C4-2B (cell line): ENCODE data around the gene FAM47B.

Experiments
- CTCF ChIP-seq: fragments of 450-650 bp; conservative IDR thresholded peaks from 2 replicates; pipeline ENCODE4 v1.5.1; 2017; ENCODE audit warnings: mild to moderate bottlenecking
- ZFX ChIP-seq: fragments of 450-650 bp; IDR thresholded peaks from 2 replicates; pipeline ENCODE4 v1.6.1; 2017

- TF ChIP-seq CTCF (no peak), ZFX (no peak)
These were observed 14.7 kb upstream of the FAM47B start for GRCh38 chrX:34927866-34928265.
